Measurements from ENCODE around the gene BCAS1.

DNA sequence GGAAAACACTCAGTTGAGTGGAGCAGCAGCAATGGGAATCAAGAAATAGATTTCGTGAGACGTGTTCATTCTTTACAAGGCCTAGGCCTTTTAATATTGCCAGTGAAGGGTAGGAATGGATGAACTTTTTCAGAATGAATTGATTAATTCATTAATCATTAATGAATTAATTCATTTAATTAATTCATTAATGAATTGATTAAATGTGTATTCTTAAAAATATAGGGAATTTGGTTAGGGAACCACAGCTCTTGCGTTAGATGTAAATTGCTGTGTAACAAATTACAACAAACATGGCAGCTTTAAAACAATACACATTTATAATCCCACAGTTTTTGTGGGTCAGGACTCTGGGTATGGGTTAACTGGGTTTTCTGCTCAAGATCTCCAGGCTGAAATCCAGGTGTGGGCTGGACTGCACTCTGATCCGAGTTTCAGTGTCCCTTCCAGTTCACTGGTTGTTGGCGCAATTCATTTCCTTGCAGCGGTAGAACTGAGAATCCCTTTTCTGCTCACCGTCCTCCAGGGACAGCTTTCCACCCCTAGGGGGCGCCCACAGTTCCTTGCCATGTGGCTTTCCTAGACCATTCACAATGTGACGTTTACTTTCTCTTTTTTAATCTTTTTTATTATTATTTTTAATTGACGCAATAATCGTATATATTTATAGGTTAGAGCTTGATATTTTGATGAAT is 32.8 kb upstream of the BCAS1 start:
- TF ChIP-seq, protein P1, sequence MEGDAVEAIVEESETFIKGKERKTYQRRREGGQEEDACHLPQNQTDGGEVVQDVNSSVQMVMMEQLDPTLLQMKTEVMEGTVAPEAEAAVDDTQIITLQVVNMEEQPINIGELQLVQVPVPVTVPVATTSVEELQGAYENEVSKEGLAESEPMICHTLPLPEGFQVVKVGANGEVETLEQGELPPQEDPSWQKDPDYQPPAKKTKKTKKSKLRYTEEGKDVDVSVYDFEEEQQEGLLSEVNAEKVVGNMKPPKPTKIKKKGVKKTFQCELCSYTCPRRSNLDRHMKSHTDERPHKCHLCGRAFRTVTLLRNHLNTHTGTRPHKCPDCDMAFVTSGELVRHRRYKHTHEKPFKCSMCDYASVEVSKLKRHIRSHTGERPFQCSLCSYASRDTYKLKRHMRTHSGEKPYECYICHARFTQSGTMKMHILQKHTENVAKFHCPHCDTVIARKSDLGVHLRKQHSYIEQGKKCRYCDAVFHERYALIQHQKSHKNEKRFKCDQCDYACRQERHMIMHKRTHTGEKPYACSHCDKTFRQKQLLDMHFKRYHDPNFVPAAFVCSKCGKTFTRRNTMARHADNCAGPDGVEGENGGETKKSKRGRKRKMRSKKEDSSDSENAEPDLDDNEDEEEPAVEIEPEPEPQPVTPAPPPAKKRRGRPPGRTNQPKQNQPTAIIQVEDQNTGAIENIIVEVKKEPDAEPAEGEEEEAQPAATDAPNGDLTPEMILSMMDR (IDR thresholded peaks at IDR 0.05): peak in 2 of 3 experiments; percentile 48 to 81
- TF ChIP-seq POLR2A (IDR thresholded peaks at IDR 0.05): no peak
